NB4 (cell line): ENCODE data around the gene AFF2.

Source experiments
- CTCF ChIP-seq: IDR thresholded peaks from one replicate; pipeline ENCODE4 v1.5.1; 2012; ENCODE audit warnings: low read depth, low read length
- MYC ChIP-seq: IDR thresholded peaks from 2 replicates; pipeline ENCODE4 v1.6.1; 2011; ENCODE audit warnings: low read depth, low read length
- POLR2A ChIP-seq: IDR thresholded peaks from 2 replicates; pipeline ENCODE4 v1.6.1; 2011; ENCODE audit warnings: mild to moderate bottlenecking; ENCODE audit not compliant: insufficient read length; ENCODE audit errors: extremely low read depth

DNA sequence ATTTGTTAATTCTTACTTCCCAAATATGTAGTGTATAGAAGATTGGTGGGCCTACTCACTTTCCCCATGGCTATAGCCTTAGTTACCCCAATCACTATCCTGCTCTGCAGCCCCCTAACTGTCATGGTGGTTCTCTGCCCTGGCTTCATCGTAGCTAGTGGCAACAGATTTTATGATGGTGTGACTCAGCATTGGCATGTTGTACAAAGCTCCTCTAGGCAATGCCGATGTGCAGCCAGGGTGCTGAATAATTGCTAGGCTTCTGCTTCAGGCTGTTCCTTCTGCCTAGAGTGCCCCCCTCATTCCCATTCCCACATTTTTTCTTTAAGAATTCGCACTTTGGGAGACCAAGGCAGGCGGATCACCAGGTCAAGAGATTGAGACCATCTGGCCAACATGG lies 35.2 kb downstream of the AFF2 start:
- TF ChIP-seq CTCF = no peak
- no peak for TF ChIP-seq POLR2A
- TF ChIP-seq MYC = no peak
